ENCODE results near the gene RSPO3.

DNA sequence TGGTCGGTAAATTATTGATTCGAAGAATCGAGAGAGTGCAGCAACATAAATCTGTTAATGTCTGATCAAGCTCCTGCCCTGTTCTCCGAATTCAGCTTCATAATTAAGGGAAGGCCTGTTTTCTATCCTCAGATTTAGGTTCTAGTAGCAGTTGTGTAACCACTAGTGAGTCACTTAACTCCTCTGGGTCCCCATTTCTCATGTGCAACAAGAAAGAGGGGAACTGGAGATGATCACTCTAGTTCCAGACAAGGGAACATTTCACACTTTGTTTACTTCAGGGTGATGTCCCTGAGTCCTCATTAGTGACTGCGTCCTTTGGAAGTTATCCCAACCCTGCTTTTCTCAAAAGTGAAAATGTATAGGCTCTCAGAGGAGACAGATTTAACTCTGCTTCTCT lies 80.1 kb downstream of the RSPO3 start:
- TF ChIP-seq, protein P1, sequence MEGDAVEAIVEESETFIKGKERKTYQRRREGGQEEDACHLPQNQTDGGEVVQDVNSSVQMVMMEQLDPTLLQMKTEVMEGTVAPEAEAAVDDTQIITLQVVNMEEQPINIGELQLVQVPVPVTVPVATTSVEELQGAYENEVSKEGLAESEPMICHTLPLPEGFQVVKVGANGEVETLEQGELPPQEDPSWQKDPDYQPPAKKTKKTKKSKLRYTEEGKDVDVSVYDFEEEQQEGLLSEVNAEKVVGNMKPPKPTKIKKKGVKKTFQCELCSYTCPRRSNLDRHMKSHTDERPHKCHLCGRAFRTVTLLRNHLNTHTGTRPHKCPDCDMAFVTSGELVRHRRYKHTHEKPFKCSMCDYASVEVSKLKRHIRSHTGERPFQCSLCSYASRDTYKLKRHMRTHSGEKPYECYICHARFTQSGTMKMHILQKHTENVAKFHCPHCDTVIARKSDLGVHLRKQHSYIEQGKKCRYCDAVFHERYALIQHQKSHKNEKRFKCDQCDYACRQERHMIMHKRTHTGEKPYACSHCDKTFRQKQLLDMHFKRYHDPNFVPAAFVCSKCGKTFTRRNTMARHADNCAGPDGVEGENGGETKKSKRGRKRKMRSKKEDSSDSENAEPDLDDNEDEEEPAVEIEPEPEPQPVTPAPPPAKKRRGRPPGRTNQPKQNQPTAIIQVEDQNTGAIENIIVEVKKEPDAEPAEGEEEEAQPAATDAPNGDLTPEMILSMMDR (IDR thresholded peaks at IDR 0.05), result no peak
- no peak for TF ChIP-seq POLR2A (IDR thresholded peaks at IDR 0.05)
